SJCRH30 (cell line): Measurements from ENCODE around the gene CSPG5. TPM values are rescaled to one million over a fixed set of nuclear protein-coding genes. Genes with fewer than 3 reads are reported as not detected.
A peak's percentile ranks its signal among the peaks of the same experiment; 100 is the strongest.

Experiments
- DNase-seq, 2 experiments: peaks; one replicate each; pipeline ENCODE4 v3.0.0-alpha.2; 2015 to 2020
- H3K27ac ChIP-seq: fragments of 250-450 bp; sonication (Bioruptor Pico); 2 replicates; pipeline ENCODE4 v1.5.1; 2020; ENCODE audit warnings: mild to moderate bottlenecking, moderate library complexity
- H3K27me3 ChIP-seq: fragments of 250-450 bp; sonication (Bioruptor Pico); 2 replicates; pipeline ENCODE4 v1.5.1; 2020; ENCODE audit warnings: mild to moderate bottlenecking, moderate library complexity
- H3K36me3 ChIP-seq: fragments of 250-450 bp; sonication (Bioruptor Pico); 2 replicates; pipeline ENCODE4 v1.5.1; 2020; ENCODE audit warnings: mild to moderate bottlenecking, moderate library complexity
- H3K4me1 ChIP-seq: fragments of 250-450 bp; sonication (Bioruptor Pico); 2 replicates; pipeline ENCODE4 v1.5.1; 2020; ENCODE audit warnings: mild to moderate bottlenecking, moderate library complexity
- H3K4me3 ChIP-seq: fragments of 250-450 bp; sonication (Bioruptor Pico); 2 replicates; pipeline ENCODE4 v1.5.1; 2020; ENCODE audit warnings: mild to moderate bottlenecking, moderate library complexity
- H3K9me3 ChIP-seq: fragments of 250-450 bp; sonication (Bioruptor Pico); replicated peaks from 2 replicates; pipeline ENCODE4 v1.5.1; 2020; ENCODE audit warnings: mild to moderate bottlenecking, moderate library complexity
- total RNA-seq: library from RNA; depleted of rRNA; stranded (reverse); fragments of >200 nt; shearing (Covaris generic); gene quantifications from 2 replicates; pipeline ENCODE4 v1.2.3, GENCODE V29; 2014; rRNA removed

The CSPG5 gene
- total RNA-seq, 1 experiment from 2014 or later, result 0.73 TPM

DNA sequence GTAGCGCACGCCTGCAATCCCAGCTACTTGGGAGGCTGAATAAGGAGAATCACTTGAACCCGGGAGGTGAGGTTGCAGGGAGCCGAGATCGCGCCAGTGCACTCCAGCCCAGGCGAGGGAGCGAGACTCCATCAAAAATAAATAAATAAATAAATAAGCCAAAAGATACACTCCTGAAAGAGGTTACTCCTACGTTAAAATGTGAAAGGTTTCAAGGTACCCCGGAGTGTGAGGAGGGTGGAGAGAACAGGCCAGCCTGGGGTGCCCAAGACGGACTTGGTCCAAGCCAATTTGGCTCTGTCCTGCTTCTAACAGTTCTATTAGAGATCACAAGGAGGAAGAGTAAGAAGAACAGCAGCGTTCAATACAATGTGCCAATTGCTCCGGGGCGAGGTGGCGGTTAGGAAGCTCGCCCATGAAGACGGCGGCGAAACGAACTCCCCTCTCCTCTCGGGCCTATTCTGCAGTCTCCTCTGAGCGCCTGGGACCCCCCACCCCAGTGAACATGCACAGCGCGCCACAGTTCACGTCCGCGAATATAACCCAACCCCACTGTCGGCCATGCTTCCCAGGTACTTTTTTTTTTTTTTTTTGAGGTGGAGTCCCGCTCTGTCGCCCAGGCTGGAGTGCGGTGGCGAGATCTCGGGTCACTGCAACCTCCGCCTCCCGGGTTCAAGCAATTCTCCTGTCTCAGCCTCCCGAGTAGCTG lies 66.1 kb downstream of the CSPG5 start:
- peak; percentile 33 to 45 for DNase-seq
- Histone ChIP-seq H3K27ac (peak overlapping the region; percentile 85), H3K36me3 (0 out of 2 replicates have a peak, but pooled peaks cover 3% of the 10 kb centered on the region), H3K4me3 (peak overlapping the region; percentile 71), H3K27me3 (no peaks in the 10 kb centered on the region), H3K9me3 (no peaks in the 10 kb centered on the region), H3K4me1 (peaks cover 6% of the 10 kb centered on the region; the same call in 1 of the 2 replicates)

Other genes with a start within 250 kb of the CSPG5 start
- 7.4 and 11.4 TPM in 2 replicates for gene PTPN23, start 197.8 kb downstream of the CSPG5 start, total RNA-seq
- gene SCAP, start 102.9 kb downstream of the CSPG5 start, total RNA-seq, result 47.5 and 48.4 TPM in 2 replicates
- 36.1 and 41.4 TPM in 2 replicates for gene ELP6, start 65.2 kb downstream of the CSPG5 start, total RNA-seq
- gene SMARCC1, start 203.0 kb upstream of the CSPG5 start, total RNA-seq, result 89.8 and 103 TPM in 2 replicates
- gene DHX30, start 224.3 kb upstream of the CSPG5 start, total RNA-seq, result 74.0 and 78.6 TPM in 2 replicates